NCI-H1436 treated with DMSO at 0.1 percent for 48 hours (cell line): ENCODE results near the gene RCSD1.

Experiments
- DNase-seq: peaks from one replicate; lab custom pipeline; 2025; lab: John Stamatoyannopoulos, UW

Gene RCSD1

GRCh38 chr1:167618366-167618765 lies 11.7 kb upstream of the RCSD1 start:
- no peak for DNase-seq

- no peak for DNase-seq
Observed at GRCh38 chr1:167618789-167619188, 11.2 kb upstream of the RCSD1 start.

- no peak for DNase-seq
Observed at GRCh38 chr1:167620002-167620401, 10.0 kb upstream of the RCSD1 start.

GRCh38 chr1:167621780-167622313 lies 8.2 kb upstream of the RCSD1 start:
- no peak for DNase-seq

- DNase-seq: no peak
Observed at GRCh38 chr1:167623951-167624350, 6.1 kb upstream of the RCSD1 start.

- no peak for DNase-seq
Observed at GRCh38 chr1:167625040-167625823, 4.8 kb upstream of the RCSD1 start.

- DNase-seq: no peak
Observed at GRCh38 chr1:167627615-167627864, 2.5 kb upstream of the RCSD1 start.

- DNase-seq: no peak
Observed at GRCh38 chr1:167627865-167628641, 2.0 kb upstream of the RCSD1 start.

- DNase-seq: no peak
Observed at GRCh38 chr1:167628741-167629515, 1.1 kb upstream of the RCSD1 start.

- DNase-seq: no peak
Observed at GRCh38 chr1:167630568-167631385, 745 bp downstream of the RCSD1 start.

GRCh38 chr1:167631386-167631935 lies 1.4 kb downstream of the RCSD1 start:
- no peak for DNase-seq

GRCh38 chr1:167631936-167632614 lies 2.0 kb downstream of the RCSD1 start:
- no peak for DNase-seq

GRCh38 chr1:167633258-167633944 lies 3.4 kb downstream of the RCSD1 start:
- no peak for DNase-seq

- DNase-seq: no peak
Observed at GRCh38 chr1:167634435-167634834, 4.4 kb downstream of the RCSD1 start.

GRCh38 chr1:167635156-167635648 lies 5.2 kb downstream of the RCSD1 start:
- DNase-seq: no peak

GRCh38 chr1:167635941-167636340 lies 5.9 kb downstream of the RCSD1 start:
- no peak for DNase-seq

GRCh38 chr1:167638064-167638463 lies 8.0 kb downstream of the RCSD1 start:
- DNase-seq: no peak

- no peak for DNase-seq
Observed at GRCh38 chr1:167640051-167640450, 10.0 kb downstream of the RCSD1 start.

- no peak for DNase-seq
Observed at GRCh38 chr1:167641786-167642500, 11.9 kb downstream of the RCSD1 start.

GRCh38 chr1:167642501-167642826 lies 12.4 kb downstream of the RCSD1 start:
- no peak for DNase-seq
